HCT116 (cell line): ENCODE data around the gene FSTL4. TPM values are rescaled to one million over a fixed set of nuclear protein-coding genes. Genes with fewer than 3 reads are reported as not detected.

Experiments
- ATAC-seq: fragments of 200-7000 bp; cut with Tn5 transposase; 2 replicates; pipeline ENCODE4 v1.9.1; 2020; ENCODE audit warnings: mild to moderate bottlenecking, moderate library complexity
- BruUV-seq: library from RNA; stranded (reverse); fragments of 400-500 nt; replicated peaks from 2 replicates; lab custom pipeline; 2021; lab: Mats Ljungman, UMichigan
- CTCF ChIA-PET: fragments of 300-600 bp; sonication (Branson Sonifier 250); formaldehyde crosslinking; loops from one replicate; lab custom pipeline; 2021; ENCODE audit warnings: antibody characterized with exemption; lab: Charles Lee
- POLR2A ChIA-PET: fragments of 300-600, 350-600 bp; sonication (Branson Sonifier 250); formaldehyde crosslinking; loops from one replicate; lab custom pipeline; 2021; ENCODE audit warnings: antibody characterized with exemption; lab: Charles Lee
- RAD21 ChIA-PET, 2 experiments: fragments of 300-600 bp; sonication (Branson Sonifier 250); formaldehyde crosslinking; loops; one replicate each; lab custom pipeline; 2023; ENCODE audit warnings: low total read pairs in 2 of 2; ENCODE audit not compliant: uncharacterized antibody in 2 of 2, unreplicated experiment in 2 of 2, low non-redundant PET in 1 of 2; lab: Charles Lee
- DNase-seq: peaks from one replicate; pipeline ENCODE4 v3.0.0-alpha.2; 2010; ENCODE audit warnings: low read depth, low spot score
- H2AFZ ChIP-seq: fragments of 200-600 bp; shearing (Covaris generic), sonication (generic); 2 replicates; pipeline ENCODE4 v1.6.1; 2017; ENCODE audit warnings: low read depth, mixed run types, mixed read lengths, antibody characterized with exemption, low read length; ENCODE audit not compliant: poor library complexity, severe bottlenecking
- H3K27ac ChIP-seq: 2 replicates; pipeline ENCODE4 v1.5.1; 2012; ENCODE audit warnings: low read depth, low read length
- H3K27me3 ChIP-seq: fragments of 200-600 bp; sonication (generic); 2 replicates; pipeline ENCODE4 v1.6.1; 2016; ENCODE audit warnings: mixed run types, low read length, mixed read lengths; ENCODE audit not compliant: insufficient read depth
- H3K36me3 ChIP-seq, 2 experiments: fragments of 200-500 bp in 1 of 2; fragments of 200-600 bp in 1 of 2; sonication (Bioruptor generic) in 1 of 2; sonication (generic) in 1 of 2; 2 replicates each; pipeline versions ENCODE4 v1.5.1 to v1.6.1; 2014 to 2016; ENCODE audit warnings: low read length in 2 of 2, inconsistent platforms in 1 of 2, mixed read lengths in 1 of 2, mixed run types in 1 of 2; ENCODE audit not compliant: insufficient read depth in 2 of 2, control insufficient read depth in 1 of 2
- H3K4me1 ChIP-seq, 2 experiments: fragments of 200-600 bp in 1 of 2; sonication (generic) in 1 of 2; 2 replicates each; pipeline versions ENCODE4 v1.5.1 to v1.6.1; 2012 to 2017; ENCODE audit warnings: low read length in 2 of 2, inconsistent platforms in 1 of 2, mild to moderate bottlenecking in 1 of 2, mixed read lengths in 1 of 2, mixed run types in 1 of 2, moderate library complexity in 1 of 2; ENCODE audit not compliant: insufficient read depth in 2 of 2, control insufficient read depth in 1 of 2
- H3K4me2 ChIP-seq: fragments of 200-600 bp; sonication (generic); 2 replicates; pipeline ENCODE4 v1.6.1; 2017; ENCODE audit warnings: mixed run types, low read length, mixed read lengths
- H3K4me3 ChIP-seq, 2 experiments: fragments of 200-600 bp in 1 of 2; sonication (generic) in 1 of 2; replicated peaks in 1 of 2; 2 replicates each; pipeline ENCODE4 v1.5.1; 2011 to 2016; ENCODE audit warnings: low read length in 2 of 2, control low read depth in 1 of 2, low read depth in 1 of 2, mild to moderate bottlenecking in 1 of 2, mixed read lengths in 1 of 2, mixed run types in 1 of 2
- H3K79me2 ChIP-seq: fragments of 200-600 bp; sonication (generic); 2 replicates; pipeline ENCODE4 v1.6.1; 2017; ENCODE audit warnings: mild to moderate bottlenecking, mixed run types, low read length, moderate library complexity, mixed read lengths; ENCODE audit not compliant: insufficient read depth
- H3K9ac ChIP-seq: fragments of 200-600 bp; sonication (generic); 2 replicates; pipeline ENCODE4 v1.6.1; 2016; ENCODE audit warnings: low read length, mixed read lengths
- H3K9me2 ChIP-seq: fragments of 200-600 bp; sonication (generic), shearing (Covaris generic); 2 replicates; pipeline ENCODE4 v1.6.1; 2017; ENCODE audit warnings: mixed run types, mild to moderate bottlenecking, moderate library complexity; ENCODE audit not compliant: insufficient read depth
- H3K9me3 ChIP-seq, 2 experiments: fragments of 200-500 bp in 1 of 2; fragments of 200-600 bp in 1 of 2; sonication (Bioruptor generic) in 1 of 2; sonication (generic) in 1 of 2; 2 replicates each; pipeline ENCODE4 v1.6.1; 2014 to 2017; ENCODE audit warnings: low read length in 2 of 2, mixed read lengths in 2 of 2, inconsistent platforms in 1 of 2, low read depth in 1 of 2, mild to moderate bottlenecking in 1 of 2, mixed run types in 1 of 2, moderate library complexity in 1 of 2; ENCODE audit not compliant: control insufficient read depth in 1 of 2, insufficient read depth in 1 of 2
- H4K20me1 ChIP-seq: fragments of 200-600 bp; sonication (generic), shearing (Covaris generic); 2 replicates; pipeline ENCODE4 v1.6.1; 2017; ENCODE audit warnings: mixed run types, mild to moderate bottlenecking, moderate library complexity; ENCODE audit not compliant: insufficient read depth
- ATF3 ChIP-seq: IDR thresholded peaks from 2 replicates; pipeline ENCODE4 v1.6.1; 2012
- CBX3 ChIP-seq: IDR thresholded peaks from 2 replicates; pipeline ENCODE4 v1.6.1; 2012; ENCODE audit warnings: low read depth
- CTCF ChIP-seq, 3 experiments: fragments of 200-600 bp in 1 of 3; sonication (generic) in 1 of 3; IDR thresholded peaks in 2 of 3; conservative IDR thresholded peaks in 1 of 3; 2 replicates each; pipeline ENCODE4 v1.5.1; 2012 to 2017; ENCODE audit warnings: low read depth in 2 of 3, low read length in 2 of 3, antibody characterized with exemption in 1 of 3, borderline replicate concordance in 1 of 3, control low read depth in 1 of 3, mild to moderate bottlenecking in 1 of 3, mixed read lengths in 1 of 3, mixed run types in 1 of 3, moderate library complexity in 1 of 3; ENCODE audit not compliant: insufficient read depth in 1 of 3
- EGR1 ChIP-seq: IDR thresholded peaks from 2 replicates; pipeline ENCODE4 v1.6.1; 2012; ENCODE audit warnings: low read depth
- ELF1 ChIP-seq: IDR thresholded peaks from 2 replicates; pipeline ENCODE4 v1.6.1; 2012; ENCODE audit warnings: low read depth, borderline replicate concordance
- JUND ChIP-seq: IDR thresholded peaks from 2 replicates; pipeline ENCODE4 v1.6.1; 2012
- POLR2A ChIP-seq: IDR thresholded peaks from 2 replicates; pipeline ENCODE4 v1.7.0; 2011; ENCODE audit warnings: borderline replicate concordance; ENCODE audit not compliant: insufficient read depth, insufficient read length; ENCODE audit errors: extremely low read depth
- POLR2AphosphoS5 ChIP-seq: IDR thresholded peaks from 2 replicates; pipeline ENCODE4 v1.6.1; 2011; ENCODE audit warnings: mild to moderate bottlenecking, low read depth, low read length, moderate library complexity
- REST ChIP-seq: IDR thresholded peaks from 2 replicates; pipeline ENCODE4 v1.6.1; 2012; ENCODE audit warnings: low read depth
- SIN3A ChIP-seq: IDR thresholded peaks from 2 replicates; pipeline ENCODE4 v1.6.1; 2012; ENCODE audit warnings: low read depth
- SP1 ChIP-seq: IDR thresholded peaks from 2 replicates; pipeline ENCODE4 v1.6.1; 2012; ENCODE audit warnings: low read depth
- SRF ChIP-seq: IDR thresholded peaks from 2 replicates; pipeline ENCODE4 v1.6.1; 2012; ENCODE audit warnings: low read depth
- TCF7L2 ChIP-seq: IDR thresholded peaks from 2 replicates; pipeline ENCODE4 v1.7.0; 2011; ENCODE audit warnings: borderline replicate concordance, inconsistent platforms; ENCODE audit not compliant: insufficient read depth, insufficient read length; ENCODE audit errors: extremely low read depth
- YY1 ChIP-seq: IDR thresholded peaks from 2 replicates; pipeline ENCODE4 v1.6.1; 2011; ENCODE audit warnings: low read length, low read depth, moderate library complexity, mild to moderate bottlenecking; ENCODE audit not compliant: insufficient replicate concordance; ENCODE audit errors: extremely low read depth
- ZNF274 ChIP-seq: fragments of 200-500 bp; sonication (Bioruptor generic); IDR thresholded peaks from 2 replicates; pipeline ENCODE4 v1.6.1; 2014; ENCODE audit warnings: mild to moderate bottlenecking, low read depth, low read length, inconsistent platforms
- intact Hi-C: fragments of 100-400 bp; cut with micrococcal nuclease; formaldehyde crosslinking; loops from 2 replicates; pipeline ENCODE4 v1.10.0; 2022
- total RNA-seq: library from RNA; stranded (reverse); gene quantifications from one replicate; pipeline ENCODE4 v1.2.1, GENCODE V29; 2021; ENCODE audit not compliant: unreplicated experiment

FSTL4 gene
- total RNA-seq, 1 experiment from 2014 or later: 0.37 TPM

- ATAC-seq (no peak), DNase-seq (no peak)
- CTCF ChIA-PET: no interaction called here
- no peak overlapping the region for H2AFZ ChIP-seq
- no peaks in the 10 kb centered on the region for H3K36me3 ChIP-seq
- RAD21 ChIA-PET: no interaction called here
- TF ChIP-seq SIN3A: no peak
- no peak for TF ChIP-seq POLR2A
- TF ChIP-seq ELF1: no peak
- no peak for TF ChIP-seq ATF3
- no peak for TF ChIP-seq SP1
- no peak for TF ChIP-seq SRF
- TF ChIP-seq YY1: no peak
- TF ChIP-seq CBX3: no peak
- TF ChIP-seq REST: no peak
- TF ChIP-seq TCF7L2: no peak
- no peak for TF ChIP-seq JUND
- no peak for TF ChIP-seq EGR1
- no peak for TF ChIP-seq CTCF (IDR thresholded peaks at IDR 0.05 in 2 of 3, conservative IDR thresholded peaks at IDR 0.05 in 1 of 3; ENCODE audit: borderline replicate concordance in 1 of 3, insufficient read depth in 1 of 3, low read depth in 2 of 3, low read length in 2 of 3)
- no peak for TF ChIP-seq POLR2AphosphoS5
- TF ChIP-seq ZNF274: no peak
- H3K4me2 ChIP-seq: no peak overlapping the region
- POLR2A ChIA-PET: no interaction called here
- no peaks in the 10 kb centered on the region for H3K4me1 ChIP-seq
- no TSS peak for BruUV-seq
- intact Hi-C loops: no loop called here
- H3K27me3 ChIP-seq: no peaks in the 10 kb centered on the region
- no peak overlapping the region for H3K9ac ChIP-seq
- no peaks in the 10 kb centered on the region for H3K9me2 ChIP-seq
- no peaks in the 10 kb centered on the region for H3K9me3 ChIP-seq
- H3K27ac ChIP-seq: no peak overlapping the region
- H3K4me3 ChIP-seq: no peak overlapping the region
- no peaks in the 10 kb centered on the region for H3K79me2 ChIP-seq
- H4K20me1 ChIP-seq: no peaks in the 10 kb centered on the region
These were observed 463.0 kb downstream of the FSTL4 start for GRCh38 chr5:133149345-133149744.
